Loucy (cell line): ENCODE results near the gene FBXO31.

Experiments
- H2AFZ ChIP-seq: fragments of 200-600 bp; sonication (generic); 2 replicates; pipeline ENCODE4 v1.6.0; 2016; ENCODE audit warnings: antibody characterized with exemption, mild to moderate bottlenecking, low read length, moderate library complexity
- H3F3A ChIP-seq: fragments of 200-600 bp; 2 replicates; pipeline ENCODE4 v1.6.0; 2016; ENCODE audit warnings: antibody characterized with exemption, low read depth, mild to moderate bottlenecking
- H3K27me3 ChIP-seq: fragments of 200-600 bp; sonication (generic); 2 replicates; pipeline ENCODE4 v1.6.1; 2014; ENCODE audit warnings: low read length, mild to moderate bottlenecking; ENCODE audit not compliant: insufficient read depth, poor library complexity, severe bottlenecking
- H3K36me3 ChIP-seq: fragments of 200-600 bp; sonication (generic); 2 replicates; pipeline ENCODE4 v1.6.1; 2016; ENCODE audit warnings: low read length; ENCODE audit not compliant: insufficient read depth
- H3K4me1 ChIP-seq: fragments of 200-600 bp; sonication (generic); 2 replicates; pipeline ENCODE4 v1.5.1; 2014; ENCODE audit warnings: low read length, mild to moderate bottlenecking; ENCODE audit not compliant: insufficient read depth, poor library complexity, severe bottlenecking
- H3K4me2 ChIP-seq: fragments of 200-600 bp; sonication (generic); 2 replicates; pipeline ENCODE4 v1.6.0; 2014; ENCODE audit warnings: antibody characterized with exemption, low read length, low read depth, mild to moderate bottlenecking; ENCODE audit not compliant: poor library complexity, severe bottlenecking
- H3K4me3 ChIP-seq: fragments of 200-600 bp; sonication (generic); 2 replicates; pipeline ENCODE4 v1.5.1; 2014; ENCODE audit warnings: low read length, mild to moderate bottlenecking, mixed read lengths; ENCODE audit not compliant: poor library complexity, severe bottlenecking
- H3K79me2 ChIP-seq: fragments of 200-600 bp; sonication (generic); 2 replicates; pipeline ENCODE4 v1.6.1; 2014; ENCODE audit warnings: low read length; ENCODE audit not compliant: insufficient read depth
- H3K9ac ChIP-seq: fragments of 200-600 bp; sonication (generic); 2 replicates; pipeline ENCODE4 v1.6.0; 2014; ENCODE audit warnings: mild to moderate bottlenecking, low read depth, low read length, moderate library complexity; ENCODE audit not compliant: poor library complexity, severe bottlenecking
- H3K9me2 ChIP-seq: fragments of 200-600 bp; sonication (generic); replicated peaks from 2 replicates; pipeline ENCODE4 v1.6.1; 2016; ENCODE audit warnings: low read depth, low read length, mixed read lengths
- H3K9me3 ChIP-seq: fragments of 200-600 bp; sonication (generic); 2 replicates; pipeline ENCODE4 v1.6.1; 2014; ENCODE audit warnings: mild to moderate bottlenecking, antibody characterized with exemption, low read length, low read depth; ENCODE audit not compliant: insufficient read depth
- H4K20me1 ChIP-seq: fragments of 200-600 bp; sonication (generic); 2 replicates; pipeline ENCODE4 v1.6.0; 2014; ENCODE audit warnings: antibody characterized with exemption, low read length, mild to moderate bottlenecking; ENCODE audit not compliant: insufficient read depth, poor library complexity, severe bottlenecking
- EZH2phosphoT487 ChIP-seq: fragments of 200-600 bp; IDR thresholded peaks from 2 replicates; pipeline ENCODE4 v1.6.1; 2018; ENCODE audit warnings: antibody characterized with exemption, mild to moderate bottlenecking, moderate library complexity, borderline replicate concordance
- TF ChIP-seq, protein P1 (sequence below): fragments of 200-600 bp; sonication (generic); conservative IDR thresholded peaks from 2 replicates; pipeline ENCODE4 v1.5.1; 2014; ENCODE audit warnings: mild to moderate bottlenecking, antibody characterized with exemption, low read length

The FBXO31 gene

DNA sequence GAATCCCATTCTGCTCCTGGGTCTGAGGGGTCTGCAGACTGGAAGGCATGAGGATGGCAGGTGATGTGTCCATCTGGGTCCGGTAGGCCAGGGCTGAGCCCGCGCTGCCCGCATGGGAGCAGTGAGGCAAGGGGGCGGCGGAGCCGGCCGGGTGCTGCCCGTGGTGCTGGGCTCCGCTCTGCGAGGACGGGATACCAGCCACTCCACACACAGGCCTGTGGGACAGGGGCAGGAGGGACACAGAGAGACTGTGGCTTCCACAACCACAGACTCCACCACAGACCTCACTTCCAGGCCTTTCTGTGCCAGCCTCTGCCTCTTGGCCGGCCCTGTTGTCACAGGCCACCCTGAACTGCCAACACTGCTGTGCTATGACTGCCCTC, 33.9 kb upstream of the FBXO31 start:
- H3K27me3 ChIP-seq = no peaks in the 10 kb centered on the region
- H3K36me3 ChIP-seq = no peaks in the 10 kb centered on the region
- H3K9ac ChIP-seq = no peak overlapping the region
- H4K20me1 ChIP-seq = no peaks in the 10 kb centered on the region
- no peak for TF ChIP-seq EZH2phosphoT487
- TF ChIP-seq, protein P1, sequence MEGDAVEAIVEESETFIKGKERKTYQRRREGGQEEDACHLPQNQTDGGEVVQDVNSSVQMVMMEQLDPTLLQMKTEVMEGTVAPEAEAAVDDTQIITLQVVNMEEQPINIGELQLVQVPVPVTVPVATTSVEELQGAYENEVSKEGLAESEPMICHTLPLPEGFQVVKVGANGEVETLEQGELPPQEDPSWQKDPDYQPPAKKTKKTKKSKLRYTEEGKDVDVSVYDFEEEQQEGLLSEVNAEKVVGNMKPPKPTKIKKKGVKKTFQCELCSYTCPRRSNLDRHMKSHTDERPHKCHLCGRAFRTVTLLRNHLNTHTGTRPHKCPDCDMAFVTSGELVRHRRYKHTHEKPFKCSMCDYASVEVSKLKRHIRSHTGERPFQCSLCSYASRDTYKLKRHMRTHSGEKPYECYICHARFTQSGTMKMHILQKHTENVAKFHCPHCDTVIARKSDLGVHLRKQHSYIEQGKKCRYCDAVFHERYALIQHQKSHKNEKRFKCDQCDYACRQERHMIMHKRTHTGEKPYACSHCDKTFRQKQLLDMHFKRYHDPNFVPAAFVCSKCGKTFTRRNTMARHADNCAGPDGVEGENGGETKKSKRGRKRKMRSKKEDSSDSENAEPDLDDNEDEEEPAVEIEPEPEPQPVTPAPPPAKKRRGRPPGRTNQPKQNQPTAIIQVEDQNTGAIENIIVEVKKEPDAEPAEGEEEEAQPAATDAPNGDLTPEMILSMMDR = no peak
- no peaks in the 10 kb centered on the region for H3K79me2 ChIP-seq
- no peaks in the 10 kb centered on the region for H3K9me3 ChIP-seq
- H2AFZ ChIP-seq = no peak overlapping the region
- H3K4me2 ChIP-seq = no peak overlapping the region
- H3K4me1 ChIP-seq = no peaks in the 10 kb centered on the region
- no peaks in the 10 kb centered on the region for H3K9me2 ChIP-seq
- H3K4me3 ChIP-seq = no peak overlapping the region
- no peaks in the 10 kb centered on the region for H3F3A ChIP-seq

DNA sequence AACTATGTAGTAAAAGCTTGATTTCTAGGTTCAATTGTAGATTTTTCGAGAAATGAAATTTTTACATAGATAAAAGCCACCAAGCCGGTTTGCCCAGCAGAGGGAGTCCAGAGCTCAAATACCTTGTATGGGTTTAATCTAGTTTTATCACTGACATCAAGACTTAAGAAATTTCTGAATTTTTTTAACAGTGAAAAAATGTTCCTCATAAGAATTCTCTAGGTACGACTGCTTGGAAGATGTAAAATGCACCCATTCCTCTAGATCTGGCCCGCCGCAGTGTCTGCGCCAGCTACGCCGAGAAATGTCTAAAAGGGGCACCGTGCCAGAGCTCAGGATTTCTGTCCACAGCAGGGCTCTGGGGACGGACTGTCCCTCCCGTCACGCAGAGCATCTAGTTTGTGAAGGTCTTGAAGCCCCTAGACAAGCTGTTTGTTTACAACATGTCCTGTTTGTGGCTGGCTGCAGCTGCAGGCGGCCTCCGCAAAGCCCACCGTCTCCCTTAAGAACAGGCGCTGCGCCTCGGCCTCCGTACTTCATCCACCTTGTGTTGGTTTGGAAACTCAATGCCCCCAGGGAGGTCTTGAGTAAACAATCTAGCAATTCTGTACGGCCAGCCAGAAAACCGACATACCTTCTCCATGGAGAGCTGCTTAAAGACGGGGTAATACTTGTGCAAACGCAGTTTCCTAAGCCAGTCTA, 33.4 kb upstream of the FBXO31 start:
- Histone ChIP-seq H3K9me2 (no peaks in the 10 kb centered on the region), H3K4me1 (no peaks in the 10 kb centered on the region), H3K27me3 (no peaks in the 10 kb centered on the region), H3F3A (no peaks in the 10 kb centered on the region), H2AFZ (no peak overlapping the region), H3K4me3 (no peak overlapping the region), H3K36me3 (no peaks in the 10 kb centered on the region), H3K9me3 (no peaks in the 10 kb centered on the region), H4K20me1 (no peaks in the 10 kb centered on the region), H3K79me2 (no peaks in the 10 kb centered on the region), H3K4me2 (no peak overlapping the region), H3K9ac (no peak overlapping the region)
- TF ChIP-seq, protein P1 = peak; percentile 71
- no peak for TF ChIP-seq EZH2phosphoT487

DNA sequence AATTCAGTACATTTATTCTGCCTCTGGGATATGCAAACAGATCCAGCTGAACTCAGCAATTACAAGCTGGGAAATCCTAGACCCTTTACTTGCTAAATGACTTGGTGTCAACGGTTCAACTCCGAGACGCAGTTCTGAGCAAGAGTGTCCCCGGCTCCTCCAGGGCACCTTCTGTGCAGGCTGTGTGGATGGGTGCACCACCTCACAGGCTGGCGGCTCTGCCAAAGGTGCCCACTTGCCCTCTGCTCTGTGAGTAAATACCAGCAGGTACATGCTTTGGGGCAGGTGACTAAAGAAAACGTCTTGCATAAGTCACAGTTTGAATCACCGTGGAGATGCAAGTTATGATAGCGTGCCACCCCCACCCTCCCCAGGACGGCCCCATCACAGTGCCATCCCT, 31.9 kb upstream of the FBXO31 start:
- no peaks in the 10 kb centered on the region for H4K20me1 ChIP-seq
- H2AFZ ChIP-seq = no peak overlapping the region
- H3K4me1 ChIP-seq = no peaks in the 10 kb centered on the region
- no peaks in the 10 kb centered on the region for H3K9me2 ChIP-seq
- no peaks in the 10 kb centered on the region for H3K9me3 ChIP-seq
- H3K79me2 ChIP-seq = no peaks in the 10 kb centered on the region
- TF ChIP-seq, protein P1 = no peak
- TF ChIP-seq EZH2phosphoT487 = no peak
- no peak overlapping the region for H3K4me3 ChIP-seq
- no peaks in the 10 kb centered on the region for H3K27me3 ChIP-seq
- no peak overlapping the region for H3K4me2 ChIP-seq
- H3K36me3 ChIP-seq = no peaks in the 10 kb centered on the region
- H3K9ac ChIP-seq = no peak overlapping the region
- H3F3A ChIP-seq = no peaks in the 10 kb centered on the region
